Activated naive CD8-positive, alpha-beta T cell treated with anti-CD3 and anti-CD28 coated beads, Interleukin-2, amount 10 ng/mL, durations not matched to agents 7 days and 5 days (primary cell): ENCODE measurements around the gene UBE3A. TPM values are rescaled to one million over a fixed set of nuclear protein-coding genes. Genes with fewer than 3 reads are reported as not detected.

Experiments used
- ATAC-seq: fragments of 150-1000 bp; cut with Tn5 transposase; one replicate; pipeline ENCODE4 v1.10.0; 2021; ENCODE audit warnings: low read depth, moderate library complexity
- POLR2A ChIA-PET: fragments of 350-600 bp; sonication (Branson Sonifier 250); formaldehyde crosslinking; loops from one replicate; lab custom pipeline; 2021; ENCODE audit warnings: antibody characterized with exemption; lab: Charles Lee
- DNase-seq: peaks from one replicate; pipeline ENCODE4 v3.0.0; 2021
- H3K27ac Mint-ChIP-seq: one replicate; pipeline ENCODE4 v1.8.0; 2022; ENCODE audit warnings: mild to moderate bottlenecking, mixed read lengths
- H3K27me3 Mint-ChIP-seq: one replicate; pipeline ENCODE4 v1.8.0; 2022; ENCODE audit warnings: mild to moderate bottlenecking, moderate library complexity, mixed read lengths
- H3K36me3 Mint-ChIP-seq: one replicate; pipeline ENCODE4 v1.8.0; 2021; ENCODE audit warnings: mild to moderate bottlenecking, mixed read lengths
- H3K4me1 Mint-ChIP-seq: one replicate; pipeline ENCODE4 v1.8.0; 2021; ENCODE audit warnings: mixed read lengths
- H3K4me3 Mint-ChIP-seq: one replicate; pipeline ENCODE4 v1.8.0; 2022; ENCODE audit warnings: mild to moderate bottlenecking, moderate library complexity, mixed read lengths
- H3K9me3 Mint-ChIP-seq: one replicate; pipeline ENCODE4 v1.8.0; 2021; ENCODE audit warnings: mixed read lengths
- total RNA-seq, 2 experiments: library from RNA; stranded (reverse); gene quantifications; one replicate each; pipeline ENCODE4 v1.2.3, GENCODE V29; 2021

UBE3A gene
- total RNA-seq, 2 experiments from 2014 or later: 105 to 115 TPM

GRCh38 chr15:25374143-25374542 is 64.7 kb downstream of the UBE3A start:
- no peak for DNase-seq
- Mint-ChIP-seq H3K9me3 (peaks cover 3% of the 10 kb centered on the region), H3K27me3 (no peaks in the 10 kb centered on the region), H3K27ac (no peak overlapping the region), H3K4me1 (no peaks in the 10 kb centered on the region), H3K4me3 (no peak overlapping the region), H3K36me3 (peaks cover 76% of the 10 kb centered on the region)
- ATAC-seq: no peak
- POLR2A ChIA-PET: no interaction called here

GRCh38 chr15:25372298-25372697 is 66.5 kb downstream of the UBE3A start:
- H3K4me3 Mint-ChIP-seq: no peak overlapping the region
- POLR2A ChIA-PET: no interaction called here
- H3K9me3 Mint-ChIP-seq: peaks cover 3% of the 10 kb centered on the region
- peaks cover 71% of the 10 kb centered on the region for H3K36me3 Mint-ChIP-seq
- DNase-seq (no peak), ATAC-seq (no peak)
- peaks cover 2% of the 10 kb centered on the region for H3K4me1 Mint-ChIP-seq
- H3K27ac Mint-ChIP-seq: no peak overlapping the region
- no peaks in the 10 kb centered on the region for H3K27me3 Mint-ChIP-seq

GRCh38 chr15:25368850-25369249 is 70.0 kb downstream of the UBE3A start:
- POLR2A ChIA-PET: no interaction called here
- H3K27me3 Mint-ChIP-seq: no peaks in the 10 kb centered on the region
- H3K4me1 Mint-ChIP-seq: peaks cover 10% of the 10 kb centered on the region
- no peak overlapping the region for H3K27ac Mint-ChIP-seq
- peaks cover 49% of the 10 kb centered on the region for H3K36me3 Mint-ChIP-seq
- peaks cover 3% of the 10 kb centered on the region for H3K9me3 Mint-ChIP-seq
- no peak overlapping the region for H3K4me3 Mint-ChIP-seq
- DNase-seq: no peak
- no peak for ATAC-seq

DNA sequence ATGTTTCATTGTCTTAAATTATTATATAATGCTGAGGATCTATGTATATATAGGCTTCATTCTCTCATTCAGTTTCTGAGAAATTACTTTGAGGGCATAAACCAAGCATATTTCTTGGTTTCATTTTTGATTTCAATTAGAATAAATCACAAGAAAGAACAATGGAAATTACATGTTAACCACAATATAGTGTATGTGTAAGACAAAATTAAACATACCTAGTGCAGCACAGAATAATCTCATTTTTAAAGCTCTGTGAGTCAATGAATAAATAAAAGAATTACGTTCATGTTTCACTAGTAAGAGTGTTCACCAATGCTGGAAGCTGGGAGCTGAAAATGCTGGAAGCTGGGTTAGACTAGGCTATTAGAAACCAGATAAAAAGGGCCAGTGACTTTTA is 72.8 kb downstream of the UBE3A start:
- POLR2A ChIA-PET: no interaction called here
- Mint-ChIP-seq H3K9me3 (peaks cover under 1% of the 10 kb centered on the region), H3K27me3 (no peaks in the 10 kb centered on the region), H3K27ac (peak overlapping the region; percentile 9), H3K36me3 (peaks cover 39% of the 10 kb centered on the region), H3K4me1 (peaks cover 10% of the 10 kb centered on the region), H3K4me3 (peak overlapping the region; percentile 12)
- ATAC-seq (no peak), DNase-seq (no peak)

- DNase-seq (no peak), ATAC-seq (no peak)
- Mint-ChIP-seq H3K9me3 (peaks cover 2% of the 10 kb centered on the region), H3K36me3 (peaks cover 39% of the 10 kb centered on the region), H3K27me3 (no peaks in the 10 kb centered on the region), H3K4me3 (no peak overlapping the region), H3K27ac (no peak overlapping the region), H3K4me1 (peaks cover 8% of the 10 kb centered on the region)
- POLR2A ChIA-PET: no interaction called here
Observed at GRCh38 chr15:25362545-25362944, 76.3 kb downstream of the UBE3A start.

DNA sequence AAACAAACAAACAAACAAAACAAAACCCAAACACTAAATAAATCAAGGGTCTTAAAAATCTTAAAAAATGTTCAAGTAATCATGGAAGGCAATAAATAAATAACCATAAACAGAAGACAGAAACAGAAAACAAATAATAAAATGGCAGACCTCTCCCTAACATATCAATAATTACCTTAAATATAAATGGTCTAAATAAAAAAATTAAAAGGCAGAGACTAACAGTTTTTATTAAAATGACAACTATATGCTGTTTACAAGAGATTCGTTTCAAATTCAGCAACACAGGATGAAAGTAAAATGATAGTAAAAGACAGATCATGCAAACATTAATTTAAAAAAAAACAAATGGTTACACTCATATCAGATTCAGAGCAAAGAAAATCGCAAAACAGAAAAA is 91.1 kb downstream of the UBE3A start:
- POLR2A ChIA-PET: no interaction called here
- Mint-ChIP-seq H3K36me3 (peaks cover 69% of the 10 kb centered on the region), H3K27ac (no peak overlapping the region), H3K4me3 (no peak overlapping the region), H3K9me3 (peaks cover 8% of the 10 kb centered on the region), H3K27me3 (no peaks in the 10 kb centered on the region), H3K4me1 (no peaks in the 10 kb centered on the region)
- DNase-seq (no peak), ATAC-seq (no peak)

- POLR2A ChIA-PET: no interaction called here
- no peak for ATAC-seq
- DNase-seq: no peak
- H3K27ac Mint-ChIP-seq: no peak overlapping the region
- H3K36me3 Mint-ChIP-seq: peaks cover 72% of the 10 kb centered on the region
- H3K4me1 Mint-ChIP-seq: no peaks in the 10 kb centered on the region
- H3K27me3 Mint-ChIP-seq: no peaks in the 10 kb centered on the region
- no peak overlapping the region for H3K4me3 Mint-ChIP-seq
- H3K9me3 Mint-ChIP-seq: peaks cover 8% of the 10 kb centered on the region
Observed at GRCh38 chr15:25346371-25346770, 92.5 kb downstream of the UBE3A start.

- Mint-ChIP-seq H3K4me1 (no peaks in the 10 kb centered on the region), H3K27ac (no peak overlapping the region), H3K4me3 (no peak overlapping the region), H3K36me3 (peaks cover 70% of the 10 kb centered on the region), H3K27me3 (no peaks in the 10 kb centered on the region), H3K9me3 (peaks cover 5% of the 10 kb centered on the region)
- DNase-seq: no peak
- POLR2A ChIA-PET: no interaction called here
- ATAC-seq: no peak
Observed at GRCh38 chr15:25345943-25346342, 92.9 kb downstream of the UBE3A start.

- H3K36me3 Mint-ChIP-seq: peaks cover 62% of the 10 kb centered on the region
- peaks cover 2% of the 10 kb centered on the region for H3K9me3 Mint-ChIP-seq
- H3K4me3 Mint-ChIP-seq: no peak overlapping the region
- H3K4me1 Mint-ChIP-seq: no peaks in the 10 kb centered on the region
- DNase-seq (no peak), ATAC-seq (no peak)
- POLR2A ChIA-PET: no interaction called here
- H3K27ac Mint-ChIP-seq: no peak overlapping the region
- H3K27me3 Mint-ChIP-seq: no peaks in the 10 kb centered on the region
Observed at GRCh38 chr15:25342629-25343028, 96.2 kb downstream of the UBE3A start.

- Mint-ChIP-seq H3K36me3 (peaks cover 66% of the 10 kb centered on the region), H3K4me3 (no peak overlapping the region), H3K9me3 (peaks cover 7% of the 10 kb centered on the region), H3K27ac (no peak overlapping the region), H3K27me3 (no peaks in the 10 kb centered on the region), H3K4me1 (no peaks in the 10 kb centered on the region)
- no peak for DNase-seq
- POLR2A ChIA-PET: no interaction called here
- no peak for ATAC-seq
Observed at GRCh38 chr15:25339431-25339830, 99.4 kb downstream of the UBE3A start.

DNA sequence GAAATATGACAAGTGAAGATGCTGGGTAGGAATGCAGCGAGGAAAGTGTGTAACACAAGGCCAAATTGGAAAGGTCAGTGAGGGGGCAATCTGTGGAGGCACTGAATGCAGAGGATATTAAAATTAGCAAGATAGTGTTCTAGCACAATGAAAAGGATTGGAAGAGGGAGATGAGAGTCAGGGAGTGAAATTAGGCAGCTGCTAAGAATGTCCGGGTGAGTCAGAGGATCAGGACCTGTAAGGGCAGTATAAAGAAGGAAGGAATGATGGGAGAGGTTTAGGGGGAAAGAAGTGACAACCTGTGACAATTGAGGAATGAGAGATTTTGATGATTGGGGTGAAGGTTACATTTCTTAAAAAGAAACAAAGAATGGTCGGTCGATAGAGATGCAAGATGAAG is 103.5 kb downstream of the UBE3A start:
- no peak overlapping the region for H3K4me3 Mint-ChIP-seq

DNA sequence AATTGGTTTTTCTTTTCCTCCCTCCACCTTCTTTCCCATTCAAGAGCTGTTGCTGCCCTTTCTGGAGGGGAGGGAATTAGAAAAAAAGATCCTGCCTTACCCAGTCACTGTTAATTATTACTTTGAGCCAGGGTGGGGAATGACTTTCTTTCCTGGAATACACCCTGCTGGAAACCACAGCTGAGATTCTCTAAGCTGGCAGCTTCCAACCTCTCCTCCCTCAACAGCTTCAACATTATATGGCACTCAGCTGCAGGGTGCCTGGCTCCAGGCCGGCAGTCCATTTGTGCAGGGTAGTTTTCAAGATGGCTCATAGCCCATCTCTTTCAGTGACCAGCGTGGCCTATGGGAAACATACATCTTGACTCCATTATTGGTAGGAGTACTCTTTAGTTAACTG is 105.8 kb downstream of the UBE3A start:
- H3K4me1 Mint-ChIP-seq: no peaks in the 10 kb centered on the region
- DNase-seq: no peak

More for the DNA sequence above, 103.5 kb downstream of the UBE3A start:
- no peak for ATAC-seq
- Mint-ChIP-seq H3K9me3 (peaks cover 9% of the 10 kb centered on the region), H3K27ac (no peak overlapping the region), H3K4me1 (no peaks in the 10 kb centered on the region), H3K36me3 (peaks cover 74% of the 10 kb centered on the region), H3K27me3 (no peaks in the 10 kb centered on the region)
- POLR2A ChIA-PET: no interaction called here
- DNase-seq: no peak

GRCh38 chr15:25332306-25332705 is 106.5 kb downstream of the UBE3A start:
- ATAC-seq: no peak
- no peak for DNase-seq
- POLR2A ChIA-PET: no interaction called here
- Mint-ChIP-seq H3K9me3 (peaks cover 7% of the 10 kb centered on the region), H3K4me3 (no peak overlapping the region), H3K27ac (no peak overlapping the region), H3K36me3 (peaks cover 60% of the 10 kb centered on the region), H3K4me1 (no peaks in the 10 kb centered on the region), H3K27me3 (no peaks in the 10 kb centered on the region)

More for the DNA sequence above, 105.8 kb downstream of the UBE3A start:
- Mint-ChIP-seq H3K27ac (no peak overlapping the region), H3K36me3 (peaks cover 62% of the 10 kb centered on the region), H3K27me3 (no peaks in the 10 kb centered on the region), H3K4me3 (no peak overlapping the region), H3K9me3 (peaks cover 7% of the 10 kb centered on the region)
- POLR2A ChIA-PET: no interaction called here
- ATAC-seq: no peak

DNA sequence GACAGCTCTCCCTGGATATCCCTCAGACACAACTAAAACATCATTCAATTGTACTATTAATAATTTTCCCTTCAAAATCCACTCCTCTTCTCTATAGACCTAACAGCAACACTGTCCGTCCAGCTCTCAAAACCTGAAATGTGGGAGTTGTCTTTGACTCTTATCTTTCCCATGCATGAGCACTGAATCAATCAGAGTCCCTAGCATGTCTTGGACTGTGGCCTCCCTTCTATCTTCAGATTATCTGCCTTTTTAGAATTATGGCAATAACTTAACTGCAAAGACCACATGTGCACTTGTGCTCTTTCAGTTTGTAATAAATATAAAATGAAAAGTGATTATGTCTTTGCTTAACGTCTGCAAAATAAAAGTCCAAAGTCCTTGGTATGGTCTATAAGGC is 107.0 kb downstream of the UBE3A start:
- H3K27ac Mint-ChIP-seq: no peak overlapping the region
- POLR2A ChIA-PET: no interaction called here
- H3K4me3 Mint-ChIP-seq: no peak overlapping the region
- DNase-seq: no peak
- H3K9me3 Mint-ChIP-seq: peaks cover 7% of the 10 kb centered on the region
- H3K27me3 Mint-ChIP-seq: no peaks in the 10 kb centered on the region
- ATAC-seq: no peak
- peaks cover 57% of the 10 kb centered on the region for H3K36me3 Mint-ChIP-seq
- H3K4me1 Mint-ChIP-seq: no peaks in the 10 kb centered on the region

- no peak overlapping the region for H3K4me3 Mint-ChIP-seq
- peaks cover 7% of the 10 kb centered on the region for H3K9me3 Mint-ChIP-seq
- no peak for DNase-seq
- no peaks in the 10 kb centered on the region for H3K27me3 Mint-ChIP-seq
- no peak for ATAC-seq
- no peaks in the 10 kb centered on the region for H3K4me1 Mint-ChIP-seq
- POLR2A ChIA-PET: no interaction called here
- peaks cover 55% of the 10 kb centered on the region for H3K36me3 Mint-ChIP-seq
- H3K27ac Mint-ChIP-seq: no peak overlapping the region
Observed at GRCh38 chr15:25331404-25331803, 107.4 kb downstream of the UBE3A start.
